ENCODE data around the gene ASB17. TPM values are rescaled to one million over a fixed set of nuclear protein-coding genes. Genes with fewer than 3 reads are reported as not detected.

ASB17 gene
- total RNA-seq, 2 experiments from 2014 or later = not detected

DNA sequence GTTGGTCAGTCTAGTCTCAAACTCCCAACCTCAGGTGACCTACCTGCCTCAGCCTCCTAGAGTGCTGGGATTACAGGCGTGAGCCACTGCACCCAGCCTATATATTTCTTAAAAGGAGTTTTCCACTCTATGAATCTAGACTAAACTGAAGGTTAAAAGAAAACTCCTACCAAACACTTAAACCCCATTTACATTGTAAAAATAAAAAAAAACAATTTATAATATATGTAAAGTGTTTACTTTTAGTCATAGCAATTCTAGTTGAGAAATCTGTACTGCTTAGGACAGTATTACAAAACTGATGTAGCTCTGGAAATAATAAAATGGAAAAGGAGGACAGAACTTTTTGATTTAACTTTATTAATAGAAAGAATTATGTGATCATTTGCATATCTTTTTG is 9.5 kb downstream of the ASB17 start:
- Mint-ChIP-seq H3K27me3 (peaks cover 3% of the 10 kb centered on the region), H3K4me3 (no peak overlapping the region), H3K9me3 (ENCODE audit: low read depth) (no peaks in the 10 kb centered on the region), H3K36me3 (no peaks in the 10 kb centered on the region), H3K27ac (no peak overlapping the region), H3K4me1 (no peaks in the 10 kb centered on the region)
- ATAC-seq (no peak), DNase-seq (no peak)
- CTCF ChIA-PET = no interaction called here

- Mint-ChIP-seq H3K36me3 (no peaks in the 10 kb centered on the region), H3K4me3 (no peak overlapping the region), H3K27ac (no peak overlapping the region), H3K4me1 (no peaks in the 10 kb centered on the region), H3K27me3 (no peaks in the 10 kb centered on the region), H3K9me3 (ENCODE audit: low read depth) (no peaks in the 10 kb centered on the region)
- no peak for ATAC-seq
- DNase-seq = no peak
- CTCF ChIA-PET = no interaction called here
Measured at GRCh38 chr1:75916834-75917233, 15.4 kb downstream of the ASB17 start.

DNA sequence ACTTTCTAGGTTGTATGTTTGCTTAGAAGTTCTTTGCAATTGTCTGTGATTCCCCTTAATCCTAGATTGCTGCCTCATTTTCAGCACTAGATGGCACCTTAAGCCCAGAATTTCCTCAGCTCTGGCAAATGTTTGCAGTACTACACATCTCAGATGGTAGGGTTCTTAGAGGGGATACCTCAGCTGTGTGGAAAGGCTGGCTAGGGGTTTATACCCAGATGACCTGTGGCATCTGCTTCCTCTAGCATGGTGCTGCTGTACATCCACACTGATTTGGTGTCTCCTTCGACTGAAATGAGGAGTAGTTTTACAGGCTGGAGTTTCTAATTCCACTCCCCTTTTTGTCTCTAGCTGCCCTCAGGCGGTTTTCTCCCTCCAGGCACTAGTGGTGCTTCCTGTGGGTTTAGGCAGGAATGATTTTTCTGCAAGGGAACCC is 23.5 kb downstream of the ASB17 start:
- H3K4me3 Mint-ChIP-seq = no peak overlapping the region
- CTCF ChIA-PET = no interaction called here
- no peaks in the 10 kb centered on the region for H3K9me3 Mint-ChIP-seq (ENCODE audit: low read depth)
- ATAC-seq (no peak), DNase-seq (no peak)
- peaks cover 3% of the 10 kb centered on the region for H3K27me3 Mint-ChIP-seq
- no peak overlapping the region for H3K27ac Mint-ChIP-seq
- H3K4me1 Mint-ChIP-seq = no peaks in the 10 kb centered on the region
- no peaks in the 10 kb centered on the region for H3K36me3 Mint-ChIP-seq

- DNase-seq (no peak), ATAC-seq (no peak)
- Mint-ChIP-seq H3K27ac (no peak overlapping the region), H3K36me3 (no peaks in the 10 kb centered on the region), H3K4me3 (no peak overlapping the region), H3K27me3 (peaks cover 4% of the 10 kb centered on the region), H3K9me3 (ENCODE audit: low read depth) (no peaks in the 10 kb centered on the region), H3K4me1 (no peaks in the 10 kb centered on the region)
- CTCF ChIA-PET = no interaction called here
Measured at GRCh38 chr1:75901371-75901770, 30.8 kb downstream of the ASB17 start.

DNA sequence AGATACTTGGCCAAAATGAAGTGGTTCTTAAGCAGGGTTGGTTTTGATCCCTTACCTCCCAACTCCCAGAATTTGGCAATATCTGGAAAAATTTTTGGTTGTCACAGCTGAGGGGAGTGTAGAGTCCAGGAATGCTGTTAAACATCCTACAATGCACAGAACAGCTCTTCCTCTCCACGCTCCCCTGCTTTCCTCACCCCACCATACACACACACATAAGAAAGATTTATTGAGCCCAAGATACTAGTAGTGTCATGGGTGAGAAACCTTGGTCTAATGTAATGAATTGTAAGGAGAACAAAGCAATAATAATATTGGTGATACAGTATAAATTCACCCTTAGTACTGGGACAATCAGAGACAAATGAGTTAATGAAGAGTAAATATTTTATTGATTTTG is 47.8 kb downstream of the ASB17 start:
- Mint-ChIP-seq H3K9me3 (ENCODE audit: low read depth) (no peaks in the 10 kb centered on the region), H3K36me3 (no peaks in the 10 kb centered on the region), H3K27me3 (no peaks in the 10 kb centered on the region), H3K4me3 (no peak overlapping the region), H3K27ac (no peak overlapping the region), H3K4me1 (no peaks in the 10 kb centered on the region)
- DNase-seq (no peak), ATAC-seq (no peak)
- CTCF ChIA-PET = no interaction called here

DNA sequence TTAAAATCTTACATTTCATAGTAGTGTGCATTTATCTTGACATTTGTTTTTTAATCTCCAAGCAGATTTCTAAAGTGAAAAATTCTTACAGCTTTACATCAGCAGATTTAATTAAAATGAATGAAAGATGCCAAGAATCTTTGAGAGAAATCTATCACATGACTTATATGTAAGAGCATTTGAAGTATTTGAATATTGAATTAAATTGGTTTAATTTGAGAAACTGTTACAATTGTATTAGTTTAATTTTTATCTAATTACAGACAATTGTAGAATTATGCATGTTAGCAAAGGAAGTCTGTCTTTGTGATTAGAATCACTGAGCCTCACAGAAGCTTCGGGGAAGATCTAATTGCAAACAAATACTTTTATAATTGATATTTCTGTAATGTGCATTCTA is 52.2 kb downstream of the ASB17 start:
- no peaks in the 10 kb centered on the region for H3K27me3 Mint-ChIP-seq
- H3K4me1 Mint-ChIP-seq = no peaks in the 10 kb centered on the region
- DNase-seq (no peak), ATAC-seq (no peak)
- CTCF ChIA-PET = no interaction called here
- no peak overlapping the region for H3K4me3 Mint-ChIP-seq
- H3K36me3 Mint-ChIP-seq = no peaks in the 10 kb centered on the region
- H3K27ac Mint-ChIP-seq = no peak overlapping the region
- no peaks in the 10 kb centered on the region for H3K9me3 Mint-ChIP-seq (ENCODE audit: low read depth)

GRCh38 chr1:75870951-75871350 is 61.3 kb downstream of the ASB17 start:
- H3K27ac Mint-ChIP-seq = no peak overlapping the region
- H3K4me3 Mint-ChIP-seq = no peak overlapping the region
- ATAC-seq (no peak), DNase-seq (no peak)
- CTCF ChIA-PET = no interaction called here
- no peaks in the 10 kb centered on the region for H3K9me3 Mint-ChIP-seq (ENCODE audit: low read depth)
- H3K27me3 Mint-ChIP-seq = peaks cover 2% of the 10 kb centered on the region
- no peaks in the 10 kb centered on the region for H3K4me1 Mint-ChIP-seq
- H3K36me3 Mint-ChIP-seq = no peaks in the 10 kb centered on the region

Other genes starting within 250 kb of the ASB17 start
- 10 to 100 TPM; 39.2 to 52.8 TPM for gene ACADM, start 207.7 kb downstream of the ASB17 start, total RNA-seq
- gene RABGGTB, start 146.1 kb downstream of the ASB17 start, total RNA-seq = 100 to 1,000 TPM in 1 of 2 experiments, 10 to 100 TPM in 1; 94.0 to 114 TPM
- under 1 TPM; 0.38 to 0.47 TPM for gene MSH4, start 135.5 kb downstream of the ASB17 start, total RNA-seq
- gene ST6GALNAC3, start 142.3 kb upstream of the ASB17 start, total RNA-seq = under 1 TPM; 0.26 to 0.88 TPM